Esophagus squamous epithelium (tissue), 5 donors: Measurements from ENCODE around the gene CKLF. TPM values are rescaled to one million over a fixed set of nuclear protein-coding genes. Genes with fewer than 3 reads are reported as not detected.

Experiments used
- DNase-seq: peaks from one replicate; lab custom pipeline; 2025; lab: John Stamatoyannopoulos, UW
- H3K27ac ChIP-seq, 4 donors: fragments of 200-600 bp; sonication (generic); one replicate each; pipeline ENCODE4 v1.5.1; 2016 to 2019; ENCODE audit warnings: mild to moderate bottlenecking in 1 of 4
- H3K27me3 ChIP-seq, 4 donors: fragments of 200-600 bp; sonication (generic); 1 replicate in 3 of 4; 2 replicates in 1 of 4; pipeline versions ENCODE4 v1.5.1 to v1.6.0; 2017 to 2021; ENCODE audit warnings: antibody characterized with exemption in 1 of 4
- H3K36me3 ChIP-seq, 3 donors: fragments of 200-600 bp; sonication (generic); one replicate each; pipeline ENCODE4 v1.5.1; 2016 to 2019
- H3K4me1 ChIP-seq, 3 donors: fragments of 200-600 bp; sonication (generic); one replicate each; pipeline ENCODE4 v1.5.1; 2017 to 2019
- H3K4me3 ChIP-seq, 4 donors: fragments of 200-600 bp; sonication (generic); 1 replicate in 3 of 4; 2 replicates in 1 of 4; pipeline ENCODE4 v1.5.1; 2016 to 2019; ENCODE audit warnings: mild to moderate bottlenecking in 2 of 4, moderate library complexity in 1 of 4
- H3K9me3 ChIP-seq, 3 donors: fragments of 200-600 bp; sonication (generic); one replicate each; pipeline ENCODE4 v1.5.1; 2016 to 2019
- CTCF ChIP-seq, 6 experiments: fragments of 450-650 bp in 4 of 6; fragments of 200-600 bp in 2 of 6; sonication (generic) in 2 of 6; IDR thresholded peaks; one replicate each; pipeline ENCODE4 v1.5.1; 2016 to 2019; ENCODE audit warnings: antibody characterized with exemption in 6 of 6, mild to moderate bottlenecking in 4 of 6, moderate library complexity in 4 of 6
- POLR2A ChIP-seq, 4 donors: fragments of 450-650 bp; IDR thresholded peaks; one replicate each; pipeline ENCODE4 v1.6.1; 2017; ENCODE audit warnings: antibody characterized with exemption in 4 of 4, mild to moderate bottlenecking in 4 of 4, moderate library complexity in 3 of 4
- WGBS, 2 donors: methylation state at CpG; one replicate each; pipeline ENCODE4 v1.1.5; 2018; 5-methylcytosine and 5-hydroxymethylcytosine counted together
- intact Hi-C: fragments of 100-400 bp; cut with DNase I; formaldehyde crosslinking; loops from one replicate; pipeline ENCODE4 v1.15.0; 2022
- total RNA-seq, 4 donors: library from RNA; depleted of rRNA; stranded (reverse); fragments of >200 nt; gene quantifications; one replicate each; pipeline ENCODE4 v1.1.0, GENCODE V29; 2016
- donor health status: DM: yes; HTN: yes; CAD: no.

CKLF gene
- total RNA-seq, 4 donors from 2014 or later = 8.6 to 34.1 (median 16.9) TPM

- no peaks in the 10 kb centered on the region for H3K9me3 ChIP-seq
- TF ChIP-seq CTCF (IDR thresholded peaks at IDR 0.05) = no peak
- no peak for TF ChIP-seq POLR2A (IDR thresholded peaks at IDR 0.05)
- no peaks in the 10 kb centered on the region for H3K27me3 ChIP-seq
- WGBS, 2 donors = 92 to 94% methylated on average over 5 of the region's 5 CpGs
- H3K36me3 ChIP-seq = peaks cover 24 to 92% (median 33%) of the 10 kb centered on the region in 3 donors
- no peak overlapping the region for H3K4me3 ChIP-seq
- no peak for DNase-seq
- H3K4me1 ChIP-seq = peaks cover 0 to 21% (median 11%) of the 10 kb centered on the region in 3 donors
- no peak overlapping the region for H3K27ac ChIP-seq
- intact Hi-C loops = no loop called here
These were observed 24.1 kb upstream of the CKLF start for GRCh38 chr16:66528294-66528693.

GRCh38 chr16:66529475-66529874 is 22.9 kb upstream of the CKLF start:
- no peak for TF ChIP-seq CTCF (IDR thresholded peaks at IDR 0.05)
- no peak for TF ChIP-seq POLR2A (IDR thresholded peaks at IDR 0.05)
- Histone ChIP-seq H3K4me3 (no peak overlapping the region), H3K4me1 (peaks cover 0 to 9% (median 2%) of the 10 kb centered on the region in 3 donors), H3K27ac (no peak overlapping the region), H3K27me3 (no peaks in the 10 kb centered on the region), H3K36me3 (peaks cover 24 to 99% (median 33%) of the 10 kb centered on the region in 3 donors), H3K9me3 (no peaks in the 10 kb centered on the region)
- intact Hi-C loops = no loop called here
- DNase-seq = no peak
- WGBS, 2 donors = 86 to 88% methylated on average over 6 of the region's 6 CpGs

DNA sequence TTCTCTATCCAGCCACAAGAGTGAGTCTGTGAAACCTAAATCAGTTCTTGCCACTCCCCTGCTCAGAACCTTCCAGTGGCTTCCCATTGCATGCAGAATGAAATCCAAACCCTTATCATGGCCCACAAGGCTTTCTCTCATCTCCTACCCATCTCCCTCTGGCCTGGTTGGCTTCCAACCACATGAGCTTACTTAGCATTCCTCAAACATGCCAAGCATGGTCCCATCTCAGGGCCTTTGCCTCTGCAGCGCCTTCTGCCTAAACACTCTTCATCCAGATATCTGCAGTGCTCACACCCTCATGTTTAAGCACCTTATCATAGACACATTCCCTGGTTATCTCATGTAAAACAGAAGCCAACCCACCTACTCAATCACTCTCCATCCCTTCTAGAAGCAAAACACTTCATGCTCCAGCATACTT is 18.0 kb upstream of the CKLF start:
- Histone ChIP-seq H3K4me3 (no peak overlapping the region), H3K27me3 (no peaks in the 10 kb centered on the region), H3K4me1 (peaks cover 0 to 7% (median 0%) of the 10 kb centered on the region in 3 donors), H3K36me3 (peaks cover 8 to 99% (median 22%) of the 10 kb centered on the region in 3 donors), H3K27ac (no peak overlapping the region), H3K9me3 (no peaks in the 10 kb centered on the region)
- TF ChIP-seq POLR2A (IDR thresholded peaks at IDR 0.05) (no peak), CTCF (IDR thresholded peaks at IDR 0.05) (no peak)
- DNase-seq = no peak
- intact Hi-C loops = no loop called here
- whole genome bisulfite sequencing, 2 donors = 100% methylated on average over 1 of the region's 1 CpG

DNA sequence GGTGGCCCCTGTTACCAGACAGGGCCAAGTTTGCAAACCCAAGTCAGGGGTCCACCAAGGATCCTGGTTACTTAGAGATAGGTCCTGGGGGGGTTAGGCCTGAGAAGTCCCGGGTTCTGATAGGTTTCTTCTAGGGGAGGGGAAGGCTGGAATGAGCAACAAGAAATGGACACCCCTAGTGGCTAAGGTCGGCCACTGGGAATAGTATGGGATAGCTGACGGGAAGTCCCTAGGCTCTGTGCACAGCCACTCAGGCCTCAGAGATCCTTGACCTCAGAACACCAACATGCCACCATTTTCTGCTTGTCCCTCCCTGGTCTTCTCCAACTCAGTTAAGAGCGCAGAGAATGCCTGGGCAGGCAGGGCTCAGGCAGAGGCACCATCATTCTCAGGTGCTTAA is 15.9 kb upstream of the CKLF start:
- WGBS, 2 donors = 83 to 94% methylated on average over 3 of the region's 4 CpGs
- Histone ChIP-seq H3K36me3 (peaks cover 0 to 96% (median 4%) of the 10 kb centered on the region in 3 donors), H3K27ac (no peak overlapping the region), H3K27me3 (no peaks in the 10 kb centered on the region), H3K4me1 (peaks cover 0 to 12% (median 0%) of the 10 kb centered on the region in 3 donors), H3K4me3 (no peak overlapping the region), H3K9me3 (no peaks in the 10 kb centered on the region)
- no peak for TF ChIP-seq CTCF (IDR thresholded peaks at IDR 0.05)
- no peak for TF ChIP-seq POLR2A (IDR thresholded peaks at IDR 0.05)
- no peak for DNase-seq
- intact Hi-C loops = no loop called here

DNA sequence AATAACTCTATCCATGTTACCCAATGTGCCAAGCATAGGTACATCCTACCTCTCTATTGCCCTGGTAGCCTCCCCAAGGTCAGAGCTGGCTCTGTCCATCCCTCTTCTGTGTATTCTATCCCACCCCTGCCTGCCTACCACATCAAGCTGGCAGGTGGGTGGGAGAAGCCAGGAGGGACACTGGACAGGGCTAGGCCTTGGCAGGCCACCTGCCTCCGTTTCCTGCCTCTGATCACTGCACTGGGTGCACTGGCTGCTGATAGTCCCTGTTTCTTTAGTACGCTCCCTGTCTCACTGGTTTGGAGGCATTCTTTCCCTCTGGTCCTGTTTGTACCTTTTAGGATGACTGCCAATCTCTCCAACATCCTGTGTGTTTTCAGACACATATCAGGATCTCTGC is 15.1 kb upstream of the CKLF start:
- H3K36me3 ChIP-seq = peaks cover 0 to 94% (median 4%) of the 10 kb centered on the region in 3 donors
- no peak overlapping the region for H3K27ac ChIP-seq
- TF ChIP-seq CTCF (IDR thresholded peaks at IDR 0.05) (no peak), POLR2A (IDR thresholded peaks at IDR 0.05) (no peak)
- intact Hi-C loops = no loop called here
- no peak for DNase-seq
- H3K4me3 ChIP-seq = no peak overlapping the region
- no peaks in the 10 kb centered on the region for H3K27me3 ChIP-seq
- peaks cover 0 to 12% (median 0%) of the 10 kb centered on the region in 3 donors for H3K4me1 ChIP-seq
- H3K9me3 ChIP-seq = no peaks in the 10 kb centered on the region
- 83 to 89% methylated on average over 2 of the region's 2 CpGs for WGBS, 2 donors
